DMS 273 treated with DMSO at 0.1 percent for 48 hours (cell line): ENCODE measurements around the gene CD80.
"Not testable (repeated sequence)": the region's sequence is repeated elsewhere in the genome, so short reads cannot be mapped to it uniquely, and the experiment has no call there.

Experiments
- DNase-seq: peaks from one replicate; lab custom pipeline; 2025; lab: John Stamatoyannopoulos, UW

Gene CD80

GRCh38 chr3:119559441-119559963 is at the start of gene CD80:
TSS of gene CD80 (minus strand) at chr3:119559614. CDS start at chr3:119557728, 1,886 bp downstream.
- peak; percentile 40 for DNase-seq

GRCh38 chr3:119608405-119609000 is 49.1 kb upstream of the CD80 start:
- no peak for DNase-seq

- DNase-seq, result no peak
Measured at GRCh38 chr3:119604878-119605277, 45.5 kb upstream of the CD80 start.

- no peak for DNase-seq
Measured at GRCh38 chr3:119602676-119603075, 43.3 kb upstream of the CD80 start.

GRCh38 chr3:119601154-119601553 is 41.7 kb upstream of the CD80 start:
- no peak for DNase-seq

- no peak for DNase-seq
Measured at GRCh38 chr3:119600732-119601131, 41.3 kb upstream of the CD80 start.

- DNase-seq, result no peak
Measured at GRCh38 chr3:119599558-119600174, 40.3 kb upstream of the CD80 start.

- no peak for DNase-seq
Measured at GRCh38 chr3:119598410-119599098, 39.1 kb upstream of the CD80 start.

- DNase-seq, result no peak
Measured at GRCh38 chr3:119597548-119598288, 38.3 kb upstream of the CD80 start, which contains the start of gene PLA1A. TSS of gene PLA1A (plus strand) at chr3:119597885. CDS start at chr3:119597914, 29 bp downstream.

- DNase-seq, result no peak
Measured at GRCh38 chr3:119596398-119596797, 37.0 kb upstream of the CD80 start.

GRCh38 chr3:119595639-119596334 is 36.4 kb upstream of the CD80 start:
- no peak for DNase-seq

GRCh38 chr3:119594929-119595328 is 35.5 kb upstream of the CD80 start:
- not testable (repeated sequence) for DNase-seq

- DNase-seq, result no peak
Measured at GRCh38 chr3:119594066-119594465, 34.7 kb upstream of the CD80 start.

- no peak for DNase-seq
Measured at GRCh38 chr3:119592861-119593260, 33.4 kb upstream of the CD80 start.

- DNase-seq, result no peak
Measured at GRCh38 chr3:119590706-119591105, 31.3 kb upstream of the CD80 start.

- no peak for DNase-seq
Measured at GRCh38 chr3:119589102-119589773, 29.8 kb upstream of the CD80 start.

GRCh38 chr3:119588112-119588511 is 28.7 kb upstream of the CD80 start:
- no peak for DNase-seq

- no peak for DNase-seq
Measured at GRCh38 chr3:119586733-119587172, 27.3 kb upstream of the CD80 start.

- DNase-seq, result no peak
Measured at GRCh38 chr3:119585856-119586570, 26.6 kb upstream of the CD80 start.

- DNase-seq, result no peak
Measured at GRCh38 chr3:119585208-119585607, 25.8 kb upstream of the CD80 start.
